KOPT-K1 (cell line): ENCODE data around the gene DCST1.
A peak's percentile ranks its signal among the peaks of the same experiment; 100 is the strongest.

Experiments used
- H3K27ac ChIP-seq: fragments of 200-600 bp; sonication (generic); 2 replicates; pipeline ENCODE4 v1.5.1; 2016; ENCODE audit warnings: antibody characterized with exemption, mild to moderate bottlenecking, low read depth, low read length; ENCODE audit not compliant: poor library complexity, severe bottlenecking
- H3K36me3 ChIP-seq: fragments of 200-600 bp; sonication (generic); 2 replicates; pipeline ENCODE4 v1.5.1; 2017; ENCODE audit warnings: antibody characterized with exemption, mild to moderate bottlenecking, low read length, moderate library complexity; ENCODE audit not compliant: insufficient read depth
- H3K9me3 ChIP-seq: fragments of 200-600 bp; sonication (generic); 2 replicates; pipeline ENCODE4 v1.5.1; 2017; ENCODE audit warnings: antibody characterized with exemption, low read length, mild to moderate bottlenecking; ENCODE audit not compliant: insufficient read depth, poor library complexity, severe bottlenecking

Gene DCST1

GRCh38 chr1:155062702-155063411 lies 29.2 kb downstream of the DCST1 start:
- no peak overlapping the region for H3K27ac ChIP-seq
- no peaks in the 10 kb centered on the region for H3K9me3 ChIP-seq
- H3K36me3 ChIP-seq = no peaks in the 10 kb centered on the region

GRCh38 chr1:155063550-155064110 lies 30.0 kb downstream of the DCST1 start, which contains the start of gene EFNA4:
Gene EFNA4, plus strand, starts transcription at chr1:155063740. Its CDS starts 84 bp downstream, at chr1:155063824.
- Histone ChIP-seq H3K27ac (peak within 1 kb of the TSS; percentile 36), H3K36me3 (no peaks in the 10 kb centered on the region)

GRCh38 chr1:155064111-155064831 lies 30.6 kb downstream of the DCST1 start:
- Histone ChIP-seq H3K9me3 (no peaks in the 10 kb centered on the region), H3K36me3 (no peaks in the 10 kb centered on the region), H3K27ac (peak overlapping the region; percentile 36)

More at GRCh38 chr1:155063550-155064110, 30.0 kb downstream of the DCST1 start, which contains the start of gene EFNA4:
- H3K9me3 ChIP-seq = no peaks in the 10 kb centered on the region

- Histone ChIP-seq H3K36me3 (no peaks in the 10 kb centered on the region), H3K27ac (no peak overlapping the region)
These were observed 31.3 kb downstream of the DCST1 start for GRCh38 chr1:155064832-155065429.

GRCh38 chr1:155066777-155067176 lies 33.2 kb downstream of the DCST1 start:
- H3K27ac ChIP-seq = no peak overlapping the region
- H3K9me3 ChIP-seq = no peaks in the 10 kb centered on the region
- no peaks in the 10 kb centered on the region for H3K36me3 ChIP-seq

More at GRCh38 chr1:155064832-155065429, 31.3 kb downstream of the DCST1 start:
- no peaks in the 10 kb centered on the region for H3K9me3 ChIP-seq

- Histone ChIP-seq H3K36me3 (no peaks in the 10 kb centered on the region), H3K27ac (no peak overlapping the region), H3K9me3 (no peaks in the 10 kb centered on the region)
These were observed 35.0 kb downstream of the DCST1 start for GRCh38 chr1:155068599-155068998.

GRCh38 chr1:155069551-155070157 lies 36.0 kb downstream of the DCST1 start:
- no peaks in the 10 kb centered on the region for H3K9me3 ChIP-seq
- no peak overlapping the region for H3K27ac ChIP-seq
- no peaks in the 10 kb centered on the region for H3K36me3 ChIP-seq

GRCh38 chr1:155070158-155070621 lies 36.6 kb downstream of the DCST1 start:
- H3K9me3 ChIP-seq = no peaks in the 10 kb centered on the region
- H3K36me3 ChIP-seq = no peaks in the 10 kb centered on the region
- H3K27ac ChIP-seq = no peak overlapping the region

- Histone ChIP-seq H3K9me3 (no peaks in the 10 kb centered on the region), H3K27ac (no peak overlapping the region), H3K36me3 (no peaks in the 10 kb centered on the region)
These were observed 37.3 kb downstream of the DCST1 start for GRCh38 chr1:155070721-155071569.

- Histone ChIP-seq H3K36me3 (no peaks in the 10 kb centered on the region), H3K9me3 (no peaks in the 10 kb centered on the region), H3K27ac (no peak overlapping the region)
These were observed 38.1 kb downstream of the DCST1 start for GRCh38 chr1:155071701-155072100.

- H3K27ac ChIP-seq = no peak overlapping the region
- no peaks in the 10 kb centered on the region for H3K36me3 ChIP-seq
- no peaks in the 10 kb centered on the region for H3K9me3 ChIP-seq
These were observed 39.1 kb downstream of the DCST1 start for GRCh38 chr1:155072531-155073289.

- H3K27ac ChIP-seq = no peak overlapping the region
- no peaks in the 10 kb centered on the region for H3K9me3 ChIP-seq
- H3K36me3 ChIP-seq = no peaks in the 10 kb centered on the region
These were observed 40.0 kb downstream of the DCST1 start for GRCh38 chr1:155073377-155074242.

GRCh38 chr1:155075535-155075934 lies 41.9 kb downstream of the DCST1 start:
- Histone ChIP-seq H3K27ac (no peak overlapping the region), H3K36me3 (no peaks in the 10 kb centered on the region), H3K9me3 (no peaks in the 10 kb centered on the region)
